SH-SY5Y (cell line): ENCODE data around the gene PLEKHA5.

Experiments
- GATA2 ChIP-seq: IDR thresholded peaks from 2 replicates; pipeline ENCODE4 v1.6.1; 2011; ENCODE audit warnings: mild to moderate bottlenecking, low read depth, low read length
- GATA3 ChIP-seq: IDR thresholded peaks from 2 replicates; pipeline ENCODE4 v1.6.1; 2011; ENCODE audit warnings: low read depth, mild to moderate bottlenecking, low read length, moderate library complexity

GRCh38 chr12:19084547-19084946 is 45.0 kb upstream of the PLEKHA5 start:
- TF ChIP-seq GATA2 (no peak), GATA3 (no peak)
